ENCODE results near the gene CRACR2B.
A peak's percentile ranks its signal among the peaks of the same experiment; 100 is the strongest.

The CRACR2B gene

DNA sequence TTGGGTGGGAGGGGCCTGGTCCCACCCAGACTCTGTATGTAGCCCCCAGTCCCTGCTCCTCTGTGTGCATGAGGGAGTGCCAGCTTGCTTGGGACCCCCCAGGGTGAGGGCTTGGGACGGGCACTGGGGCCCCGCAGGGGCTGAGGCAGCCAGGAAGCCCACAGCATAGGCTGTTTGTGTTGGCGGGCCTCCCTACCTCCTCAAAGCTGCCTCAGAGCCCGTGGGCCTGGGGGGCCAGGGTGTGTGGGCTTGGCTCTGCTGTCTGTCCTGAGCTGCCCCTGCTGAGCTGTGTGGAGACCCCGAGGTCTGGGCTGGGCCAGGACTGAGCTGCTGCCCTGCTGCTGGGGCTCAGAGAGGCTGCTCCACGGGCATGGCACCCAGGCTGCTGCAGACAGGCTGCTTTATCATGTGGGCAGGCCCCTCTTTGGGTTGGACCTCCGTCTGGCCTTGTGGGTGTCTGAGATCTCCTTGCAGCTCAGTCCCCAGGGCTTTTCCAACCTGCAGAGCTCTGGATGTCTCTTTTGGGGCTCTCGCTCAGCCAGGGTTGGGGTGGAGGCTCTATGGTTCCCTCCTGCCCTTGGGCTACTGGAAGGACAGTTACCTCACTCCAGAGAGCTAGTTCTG is 18.3 kb downstream of the CRACR2B start:
- no peak overlapping the region for H3K27ac Mint-ChIP-seq
- H3K4me1 Mint-ChIP-seq = peaks cover 35% of the 10 kb centered on the region
- H3K27me3 Mint-ChIP-seq = peaks cover 44% of the 10 kb centered on the region
- no peaks in the 10 kb centered on the region for H3K36me3 Mint-ChIP-seq
- no peak overlapping the region for H3K4me3 Mint-ChIP-seq
- no peak for ATAC-seq
- no peaks in the 10 kb centered on the region for H3K9me3 Mint-ChIP-seq

GRCh38 chr11:846496-847098 is 18.9 kb downstream of the CRACR2B start:
- Mint-ChIP-seq H3K36me3 (no peaks in the 10 kb centered on the region), H3K9me3 (no peaks in the 10 kb centered on the region), H3K27ac (no peak overlapping the region), H3K4me1 (peaks cover 29% of the 10 kb centered on the region), H3K27me3 (peaks cover 48% of the 10 kb centered on the region), H3K4me3 (no peak overlapping the region)
- no peak for ATAC-seq

GRCh38 chr11:847876-848275 is 20.2 kb downstream of the CRACR2B start:
- no peak for ATAC-seq
- no peaks in the 10 kb centered on the region for H3K36me3 Mint-ChIP-seq
- H3K4me3 Mint-ChIP-seq = no peak overlapping the region
- no peaks in the 10 kb centered on the region for H3K9me3 Mint-ChIP-seq
- peaks cover 28% of the 10 kb centered on the region for H3K4me1 Mint-ChIP-seq
- H3K27ac Mint-ChIP-seq = no peak overlapping the region
- H3K27me3 Mint-ChIP-seq = peaks cover 56% of the 10 kb centered on the region

DNA sequence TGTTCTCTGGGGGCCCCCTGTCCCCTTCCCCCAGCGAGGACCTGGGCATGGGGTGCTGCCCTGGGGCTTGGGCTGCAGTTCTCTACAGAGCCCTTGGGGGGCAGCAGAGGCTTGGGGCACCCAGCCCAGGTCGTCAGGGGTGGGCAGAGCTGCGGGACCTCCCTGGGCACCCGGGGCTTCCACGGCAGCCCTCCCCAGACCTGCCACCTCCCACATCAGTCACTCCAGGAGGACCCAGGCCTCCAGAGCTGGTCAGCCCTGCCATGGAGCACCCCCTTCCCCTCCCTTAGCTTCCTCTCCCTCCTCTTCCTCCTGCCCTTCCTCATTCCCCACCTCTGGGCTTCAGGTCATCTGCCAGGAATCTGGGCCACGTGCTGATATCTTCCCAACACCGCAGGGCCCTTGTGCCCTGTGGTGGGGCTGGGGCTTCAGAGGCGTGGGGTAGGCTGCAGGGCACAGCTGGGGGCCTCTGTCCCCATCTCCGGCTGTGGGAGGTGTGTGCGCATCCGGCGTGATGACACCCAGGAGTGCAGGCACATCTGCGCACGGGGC is 20.7 kb downstream of the CRACR2B start:
- Mint-ChIP-seq H3K4me1 (peaks cover 25% of the 10 kb centered on the region), H3K9me3 (no peaks in the 10 kb centered on the region), H3K36me3 (no peaks in the 10 kb centered on the region), H3K27me3 (peaks cover 57% of the 10 kb centered on the region), H3K4me3 (peak overlapping the region; percentile 43), H3K27ac (no peak overlapping the region)
- peak; percentile 67 for ATAC-seq

DNA sequence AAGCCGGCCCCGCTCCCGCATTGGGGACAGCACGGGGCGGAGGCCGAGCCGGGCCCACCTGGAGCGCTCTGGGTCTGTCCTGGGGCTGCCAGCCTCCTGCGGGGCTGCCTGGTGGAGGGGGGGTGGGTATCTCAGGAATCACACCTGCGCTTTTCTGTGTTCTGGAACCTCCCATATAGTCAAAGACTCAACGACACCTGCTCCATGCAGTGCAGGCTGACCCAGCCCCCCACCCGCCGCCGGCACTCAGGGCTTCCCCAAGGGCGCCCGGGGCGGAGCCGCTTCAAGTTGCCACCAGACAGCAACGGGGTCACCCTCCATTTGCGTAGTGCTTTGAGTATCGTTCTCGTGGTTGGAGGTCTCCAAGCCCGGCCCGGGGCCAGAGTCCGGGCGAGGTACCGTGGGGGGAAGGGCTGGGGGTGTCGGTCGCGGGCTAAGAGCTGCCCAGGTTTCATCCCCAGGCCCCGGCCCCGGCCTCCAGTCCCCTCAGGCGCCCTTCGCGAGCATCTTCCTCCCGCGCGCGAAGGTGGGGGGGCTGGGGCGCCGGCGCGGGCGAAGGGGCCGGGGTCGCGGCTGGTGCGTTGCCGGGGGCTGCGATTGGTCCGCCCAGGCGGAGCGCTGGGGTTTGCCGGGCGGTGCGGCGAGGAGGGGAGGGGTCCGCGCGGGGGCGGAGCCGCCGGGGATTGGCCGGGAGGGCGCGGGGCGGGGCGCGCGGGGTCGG is 21.5 kb downstream of the CRACR2B start:
- H3K4me1 Mint-ChIP-seq = peaks cover 19% of the 10 kb centered on the region
- H3K4me3 Mint-ChIP-seq = peak overlapping the region; percentile 78
- H3K36me3 Mint-ChIP-seq = no peaks in the 10 kb centered on the region
- no peak overlapping the region for H3K27ac Mint-ChIP-seq
- no peaks in the 10 kb centered on the region for H3K9me3 Mint-ChIP-seq
- no peak for ATAC-seq
- H3K27me3 Mint-ChIP-seq = peaks cover 56% of the 10 kb centered on the region

DNA sequence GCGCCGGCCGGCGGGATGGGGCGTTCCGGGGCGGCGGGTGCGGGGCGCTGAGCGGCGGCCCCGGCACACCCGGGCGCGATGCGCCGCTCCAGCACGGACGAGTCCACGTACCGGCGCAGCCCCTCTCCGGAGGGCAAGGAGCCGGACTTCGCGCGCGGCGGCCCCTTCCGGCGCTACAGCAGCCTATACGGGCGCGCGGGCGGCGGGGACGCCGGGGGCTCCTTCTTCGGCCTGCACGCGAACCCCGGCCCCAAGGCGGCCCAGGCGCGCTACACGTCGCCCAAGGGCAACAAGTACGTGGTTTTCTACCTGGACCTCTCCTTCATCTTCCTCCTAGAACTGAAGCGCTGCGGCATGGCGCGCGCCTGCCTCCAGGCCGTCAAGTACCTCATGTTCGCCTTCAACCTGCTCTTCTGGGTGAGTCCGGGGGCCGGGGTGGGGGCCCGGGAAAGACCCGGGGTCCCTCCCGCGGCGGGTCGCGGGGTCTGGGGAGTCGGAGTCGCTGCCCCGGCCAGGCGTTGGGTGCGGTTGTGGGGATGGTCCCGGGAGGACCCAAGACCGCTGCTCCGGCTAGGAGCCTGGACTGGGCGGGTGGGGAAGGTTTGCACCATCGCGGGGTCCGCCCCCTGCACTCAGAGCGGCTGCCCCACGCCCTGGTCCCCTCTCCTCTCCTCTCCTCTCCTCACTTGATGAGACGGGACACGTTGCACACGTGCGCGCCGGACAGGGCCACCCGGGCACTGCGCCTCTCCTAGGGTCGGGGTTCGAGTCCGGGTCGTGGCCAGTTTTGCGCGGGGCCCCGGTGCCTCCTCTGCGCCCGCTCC is 22.4 kb downstream of the CRACR2B start:
- Mint-ChIP-seq H3K4me1 (peaks cover 12% of the 10 kb centered on the region), H3K9me3 (no peaks in the 10 kb centered on the region), H3K36me3 (no peaks in the 10 kb centered on the region), H3K27ac (no peak overlapping the region), H3K4me3 (peak overlapping the region; percentile 59), H3K27me3 (peaks cover 53% of the 10 kb centered on the region)
- peak; percentile 6 for ATAC-seq

DNA sequence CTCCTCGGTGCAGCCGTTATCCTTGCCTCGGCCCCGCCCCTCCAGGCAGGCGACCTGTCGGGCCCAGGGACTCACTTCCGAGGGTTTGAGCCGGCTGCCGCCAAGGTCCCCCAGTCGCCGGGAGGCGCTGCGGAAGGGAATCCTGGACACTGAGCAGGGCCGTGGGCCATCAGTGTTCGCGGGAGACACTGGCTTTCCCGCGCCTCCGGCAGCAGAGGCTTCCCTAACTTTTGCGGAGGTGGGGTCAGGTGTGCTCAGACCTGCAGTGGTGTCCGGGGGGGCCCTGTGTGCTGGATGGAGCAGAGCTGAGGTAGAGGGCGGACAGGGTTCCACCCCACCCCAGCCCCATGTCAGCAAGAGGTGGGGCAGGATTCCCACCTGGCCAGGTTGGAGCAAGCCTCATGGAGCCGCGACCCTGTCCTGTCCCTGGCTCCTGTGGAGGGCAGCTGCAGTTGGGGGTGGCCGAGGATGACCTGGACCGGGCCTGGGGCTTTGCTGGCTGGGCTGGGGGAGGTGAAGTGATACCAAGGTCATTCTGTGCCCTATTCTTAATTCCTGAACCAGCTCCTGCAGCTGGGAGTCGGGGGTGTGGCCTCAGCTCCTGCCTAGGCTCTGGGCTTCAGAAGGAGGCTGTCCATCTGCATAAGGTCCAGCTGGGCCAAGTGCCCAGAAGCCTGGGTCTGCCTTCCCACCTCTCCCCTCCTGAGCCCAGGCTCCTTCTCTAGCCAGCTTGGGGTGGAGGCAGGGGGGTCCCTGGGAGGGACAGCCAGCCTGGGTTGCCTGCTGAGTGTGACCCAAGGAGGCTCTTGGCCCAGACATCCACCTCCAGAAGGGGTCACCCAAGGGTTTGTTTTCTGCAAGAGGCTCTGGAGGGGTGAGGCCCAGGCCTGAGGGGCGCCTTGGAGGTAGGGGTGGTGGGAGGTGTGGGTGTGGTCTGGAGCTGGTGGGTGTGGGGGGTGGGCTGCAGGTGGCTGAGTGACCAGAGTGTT is 23.4 kb downstream of the CRACR2B start:
- H3K4me3 Mint-ChIP-seq = no peak overlapping the region
- H3K9me3 Mint-ChIP-seq = no peaks in the 10 kb centered on the region
- no peak for ATAC-seq
- peaks cover 50% of the 10 kb centered on the region for H3K27me3 Mint-ChIP-seq
- H3K4me1 Mint-ChIP-seq = peaks cover 12% of the 10 kb centered on the region
- no peak overlapping the region for H3K27ac Mint-ChIP-seq
- no peaks in the 10 kb centered on the region for H3K36me3 Mint-ChIP-seq

GRCh38 chr11:852762-853161 is 25.0 kb downstream of the CRACR2B start:
- ATAC-seq = no peak
- peaks cover 18% of the 10 kb centered on the region for H3K4me1 Mint-ChIP-seq
- H3K4me3 Mint-ChIP-seq = no peak overlapping the region
- H3K9me3 Mint-ChIP-seq = no peaks in the 10 kb centered on the region
- peaks cover 64% of the 10 kb centered on the region for H3K27me3 Mint-ChIP-seq
- no peak overlapping the region for H3K27ac Mint-ChIP-seq
- H3K36me3 Mint-ChIP-seq = no peaks in the 10 kb centered on the region

DNA sequence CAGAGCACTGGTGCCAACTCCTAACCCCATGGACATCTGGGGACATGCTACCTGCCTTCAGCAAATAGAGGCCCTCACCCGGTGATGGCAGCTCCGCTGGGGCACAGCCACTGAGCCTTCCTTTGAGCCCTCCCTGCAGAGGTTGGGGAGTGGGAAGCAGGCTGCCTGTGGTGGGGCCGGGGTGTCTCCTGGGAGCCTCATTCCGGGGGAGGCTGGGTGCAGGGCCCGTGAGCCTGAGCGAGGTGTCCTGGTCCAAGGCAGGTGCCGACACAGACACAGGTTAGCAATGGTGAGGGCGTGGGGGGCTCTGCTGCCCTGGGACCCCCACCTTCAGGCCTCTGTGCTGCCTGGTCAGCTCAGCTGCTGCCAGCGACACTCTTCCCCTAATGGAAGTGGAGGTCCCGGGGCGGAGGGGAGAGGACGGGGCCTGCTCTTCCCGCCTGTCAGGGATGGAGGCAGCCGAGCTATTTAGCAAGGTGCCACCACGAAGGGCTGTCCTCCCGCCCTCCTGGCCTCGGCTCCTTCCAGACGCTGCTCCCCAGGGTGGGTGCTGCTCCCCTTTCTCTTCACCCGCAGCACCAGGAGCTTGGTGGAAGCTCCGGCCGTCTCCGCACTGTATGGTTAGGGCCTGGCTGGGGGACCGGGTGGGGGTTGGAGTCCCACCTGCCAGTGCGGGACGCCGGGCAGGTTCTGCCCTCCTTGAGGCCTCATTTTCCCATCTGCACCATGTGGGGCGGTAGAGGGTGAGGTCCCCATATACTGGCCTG is 26.1 kb downstream of the CRACR2B start:
- no peak for ATAC-seq
- Mint-ChIP-seq H3K4me1 (peaks cover 12% of the 10 kb centered on the region), H3K27ac (no peak overlapping the region), H3K4me3 (no peak overlapping the region), H3K36me3 (no peaks in the 10 kb centered on the region), H3K27me3 (peaks cover 68% of the 10 kb centered on the region), H3K9me3 (no peaks in the 10 kb centered on the region)

DNA sequence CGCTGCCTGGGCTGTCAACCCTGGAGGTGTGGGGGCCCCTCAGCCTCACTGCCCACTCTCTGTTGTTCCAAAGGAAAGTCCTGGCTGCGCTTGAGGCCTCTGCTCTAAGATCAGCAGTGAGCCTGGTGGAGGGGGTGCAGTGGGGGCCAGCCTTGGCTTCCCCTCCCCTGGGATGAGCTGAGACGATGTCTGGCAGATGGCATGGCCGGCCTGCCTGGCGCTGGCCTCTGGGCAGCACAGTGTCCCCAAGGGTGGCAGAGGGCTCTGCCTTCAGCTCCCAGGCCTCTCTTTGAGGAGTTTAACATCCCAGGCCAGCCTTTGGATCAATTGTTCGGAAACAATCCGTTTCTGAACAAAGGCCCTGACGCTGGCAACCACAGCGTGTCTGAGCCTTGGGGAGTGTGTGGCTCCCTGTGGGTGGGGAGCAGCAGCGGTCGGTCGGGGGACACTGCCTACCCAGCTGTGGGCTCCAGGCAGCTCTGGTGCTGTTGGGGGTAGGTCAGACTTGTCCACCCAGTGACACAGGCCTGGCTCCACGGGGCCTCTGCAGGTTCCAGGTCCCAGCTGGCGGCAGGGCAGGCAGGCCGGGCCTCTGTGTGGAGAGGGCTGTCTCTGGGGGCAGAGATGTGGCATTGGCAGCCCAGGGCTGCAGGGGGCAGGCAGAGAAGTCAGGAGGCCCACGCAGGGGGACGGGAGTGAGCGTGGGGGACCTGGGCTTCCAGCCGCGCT is 27.0 kb downstream of the CRACR2B start:
- Mint-ChIP-seq H3K27me3 (peaks cover 70% of the 10 kb centered on the region), H3K36me3 (no peaks in the 10 kb centered on the region), H3K4me1 (peaks cover 6% of the 10 kb centered on the region), H3K27ac (no peak overlapping the region), H3K4me3 (no peak overlapping the region), H3K9me3 (no peaks in the 10 kb centered on the region)
- ATAC-seq = no peak

DNA sequence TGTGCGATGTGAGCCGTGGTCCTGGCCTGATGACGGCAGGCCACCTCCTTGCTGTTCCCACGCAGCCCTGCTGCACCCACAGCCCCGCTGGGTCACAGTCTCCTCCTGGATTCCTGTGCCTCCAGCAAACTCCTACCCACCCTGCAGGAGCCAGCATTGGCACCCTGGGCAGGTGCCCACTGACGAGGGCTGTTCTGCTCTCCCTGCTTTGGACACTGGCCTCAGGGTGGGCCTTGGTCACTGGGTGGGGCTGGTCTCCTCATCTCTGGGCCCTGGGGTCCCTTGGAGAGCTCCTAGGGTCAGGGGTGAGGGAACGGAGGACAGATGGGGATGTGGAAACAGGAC is 27.6 kb downstream of the CRACR2B start:
- Mint-ChIP-seq H3K9me3 (no peaks in the 10 kb centered on the region), H3K4me1 (peaks cover 6% of the 10 kb centered on the region), H3K36me3 (no peaks in the 10 kb centered on the region), H3K27ac (no peak overlapping the region), H3K27me3 (peaks cover 75% of the 10 kb centered on the region), H3K4me3 (no peak overlapping the region)
- no peak for ATAC-seq

DNA sequence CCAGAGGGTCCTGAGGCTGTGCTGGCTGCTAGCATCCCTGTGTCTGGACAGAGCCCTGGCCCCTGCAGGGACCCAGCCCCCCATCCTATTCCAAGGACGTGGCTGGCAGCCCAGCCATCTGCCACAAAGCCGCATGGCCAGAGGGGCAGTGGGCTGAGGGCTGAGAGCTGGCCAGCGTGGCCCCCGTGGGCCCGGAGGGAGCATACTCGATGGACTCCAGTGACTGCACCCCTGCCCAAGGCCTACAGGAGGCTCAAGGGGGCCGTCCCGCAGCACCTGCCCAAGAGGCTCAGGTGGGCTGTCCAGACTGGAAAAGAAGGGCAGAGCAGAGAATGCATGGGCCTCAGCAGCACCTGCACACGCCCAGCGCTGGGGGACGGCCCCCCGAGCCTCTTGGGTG is 28.1 kb downstream of the CRACR2B start:
- Mint-ChIP-seq H3K9me3 (no peaks in the 10 kb centered on the region), H3K4me1 (peaks cover 6% of the 10 kb centered on the region), H3K36me3 (no peaks in the 10 kb centered on the region), H3K27me3 (peaks cover 76% of the 10 kb centered on the region), H3K27ac (no peak overlapping the region), H3K4me3 (no peak overlapping the region)
- ATAC-seq = no peak

DNA sequence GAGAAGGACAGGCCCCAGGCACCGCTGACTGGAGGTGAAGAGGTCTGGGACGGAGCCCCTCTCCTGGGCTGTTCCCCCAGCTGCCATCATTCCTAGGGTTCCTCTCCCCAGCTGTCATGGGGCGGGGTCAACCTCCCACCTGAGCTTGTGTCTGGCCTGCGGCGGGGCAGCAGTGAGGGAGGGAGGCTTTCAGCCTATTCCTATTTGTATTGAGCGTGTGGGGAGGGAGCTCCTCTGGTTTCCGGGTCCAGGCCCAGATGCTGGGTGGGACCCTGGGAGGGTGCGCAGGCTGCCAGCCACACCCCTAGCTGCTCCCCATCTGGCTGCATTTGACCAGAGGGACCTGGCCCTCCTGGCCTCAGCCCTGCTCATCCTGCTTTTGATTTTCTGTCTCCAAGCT is 28.7 kb downstream of the CRACR2B start:
- H3K4me1 Mint-ChIP-seq = peaks cover 6% of the 10 kb centered on the region
- H3K4me3 Mint-ChIP-seq = no peak overlapping the region
- H3K9me3 Mint-ChIP-seq = no peaks in the 10 kb centered on the region
- peaks cover 76% of the 10 kb centered on the region for H3K27me3 Mint-ChIP-seq
- no peak overlapping the region for H3K27ac Mint-ChIP-seq
- no peak for ATAC-seq
- no peaks in the 10 kb centered on the region for H3K36me3 Mint-ChIP-seq
